Measurements from ENCODE around the gene KDM3A. TPM values are rescaled to one million over a fixed set of nuclear protein-coding genes. Genes with fewer than 3 reads are reported as not detected.

Gene KDM3A
- polyA plus RNA-seq, 3 donors: 53.1 to 60.8 (median 55.0) TPM

DNA sequence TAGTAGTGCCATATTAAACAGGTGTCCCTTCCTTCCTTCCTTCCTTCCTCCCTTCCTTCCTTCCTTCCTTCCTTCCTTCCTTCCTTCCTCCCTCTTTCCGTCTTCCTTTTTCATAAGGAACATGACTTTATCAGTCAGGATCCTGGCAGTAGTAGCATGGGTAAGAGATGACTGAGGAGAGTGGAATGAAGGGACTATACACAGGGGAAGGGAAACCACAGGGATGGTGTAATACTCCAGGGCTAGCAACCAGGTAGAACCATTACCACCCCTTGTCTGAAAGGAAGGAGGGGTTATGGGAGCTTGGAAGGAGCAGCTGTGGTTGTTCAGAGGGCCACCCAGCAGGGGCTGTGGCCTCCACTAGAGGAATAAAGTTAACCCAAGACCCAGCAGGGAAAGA lies 23.2 kb upstream of the KDM3A start:
- no peak for DNase-seq

DNA sequence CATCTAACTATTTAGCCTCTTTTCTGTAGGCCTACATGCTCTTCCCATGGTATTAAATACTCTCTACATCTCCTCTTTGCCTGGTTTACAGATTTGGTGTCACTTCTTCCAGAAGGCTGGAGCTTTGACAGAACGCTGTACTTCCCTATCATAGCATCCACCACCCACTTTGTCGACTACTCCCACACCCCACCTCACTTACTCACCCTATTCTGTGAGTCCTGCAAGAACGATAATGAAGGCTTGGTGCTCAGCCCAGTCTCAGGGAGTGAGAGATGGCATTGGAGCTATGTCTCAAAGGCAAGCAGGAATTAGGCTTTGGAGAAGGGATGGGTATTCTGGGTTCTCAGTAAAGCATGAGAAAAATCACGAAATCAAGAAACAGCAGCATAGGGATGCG lies 20.3 kb upstream of the KDM3A start:
- DNase-seq: no peak

DNA sequence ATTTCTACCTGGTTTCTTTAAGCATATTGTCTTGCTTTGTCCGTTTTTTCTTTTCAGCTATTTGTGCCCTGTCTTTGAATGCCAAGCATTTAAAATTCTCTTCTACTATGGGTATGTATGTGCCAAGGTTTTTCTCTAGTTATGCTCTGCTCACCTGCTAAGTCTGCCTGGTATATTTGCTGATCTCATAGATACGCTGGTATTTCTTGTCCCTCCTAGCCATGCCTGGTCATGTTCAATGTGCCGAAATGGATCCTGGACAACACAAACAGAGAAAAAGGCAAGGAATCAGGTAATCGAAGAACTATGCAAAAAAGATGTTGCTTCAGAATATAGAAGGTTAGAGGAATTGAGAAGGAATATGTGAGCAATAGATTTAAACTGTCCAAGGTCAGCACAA lies 14.9 kb upstream of the KDM3A start:
- no peak for DNase-seq

DNA sequence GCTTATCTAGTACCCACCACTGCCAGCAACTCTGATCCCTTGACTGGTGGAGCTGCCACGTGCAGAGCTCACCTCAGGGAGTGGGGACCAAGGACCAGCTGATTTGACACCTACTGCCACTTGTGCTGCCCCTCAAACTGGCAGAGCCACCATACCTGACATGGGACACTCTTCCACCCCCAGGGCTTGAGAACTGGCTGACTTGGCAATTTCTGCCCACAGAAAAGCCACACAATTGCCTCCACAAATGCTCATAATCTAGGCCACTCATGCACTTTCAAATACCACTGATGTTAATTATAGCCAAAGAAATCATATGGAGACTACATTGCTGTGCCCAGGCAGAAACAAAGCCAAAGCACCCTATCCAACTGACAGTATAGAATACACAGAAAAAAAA lies 11.8 kb upstream of the KDM3A start:
- no peak for DNase-seq

DNA sequence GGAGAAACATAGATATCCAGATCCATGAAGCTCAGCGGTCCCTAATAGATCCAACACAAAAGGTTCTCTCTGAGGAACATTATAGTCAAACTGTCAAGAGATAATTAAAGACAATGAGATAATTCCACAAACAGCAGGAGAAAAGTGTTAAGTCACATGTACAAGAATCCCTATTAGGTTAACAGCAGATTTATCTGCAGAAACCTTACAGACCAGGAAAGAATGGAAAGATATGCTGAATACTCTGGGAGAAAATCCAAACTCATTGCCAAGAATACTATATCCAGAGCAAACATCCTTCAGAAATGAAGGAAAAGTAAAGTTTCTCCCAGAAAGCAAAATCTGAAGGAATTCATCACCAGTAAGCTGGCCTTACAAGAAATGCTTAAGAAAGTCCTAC lies 10.8 kb upstream of the KDM3A start:
- no peak for DNase-seq

DNA sequence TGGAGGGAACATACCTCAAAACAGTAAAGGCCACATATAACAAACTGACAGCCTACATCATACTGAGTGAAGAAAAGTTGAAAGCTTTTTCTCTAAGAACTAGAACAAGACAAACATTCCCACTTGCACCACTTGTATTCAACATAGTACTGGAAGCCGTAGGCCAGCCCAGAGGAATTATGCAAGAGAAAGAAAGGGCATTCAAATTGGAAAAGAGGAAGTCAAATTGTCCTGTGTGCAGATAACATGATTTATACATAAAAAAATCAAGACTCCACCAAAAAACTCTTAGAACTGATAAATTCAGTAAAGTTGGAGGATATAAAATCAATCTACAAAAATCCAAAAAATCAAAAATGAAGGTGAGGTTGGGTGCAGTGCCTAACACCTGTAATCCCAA lies 8.0 kb upstream of the KDM3A start:
- no peak for DNase-seq

DNA sequence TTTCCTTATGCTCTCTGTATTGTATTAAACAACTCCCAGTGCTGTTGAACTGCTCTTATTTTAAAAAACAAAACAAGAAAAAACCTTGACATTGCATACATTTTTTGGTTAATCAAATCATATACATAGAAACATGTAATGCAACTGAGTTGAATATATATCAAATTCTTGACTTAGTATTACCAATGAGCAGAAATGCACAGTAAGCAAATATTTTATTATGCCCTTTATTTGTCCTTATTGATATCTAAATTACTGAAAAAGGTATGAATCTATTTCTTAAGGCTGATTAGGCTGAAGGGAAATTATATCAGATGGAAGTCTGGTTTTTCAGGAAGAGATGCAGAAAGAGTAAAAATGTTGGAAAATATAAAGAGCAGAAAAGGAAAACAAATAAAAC lies 6.9 kb upstream of the KDM3A start:
- no peak for DNase-seq

DNA sequence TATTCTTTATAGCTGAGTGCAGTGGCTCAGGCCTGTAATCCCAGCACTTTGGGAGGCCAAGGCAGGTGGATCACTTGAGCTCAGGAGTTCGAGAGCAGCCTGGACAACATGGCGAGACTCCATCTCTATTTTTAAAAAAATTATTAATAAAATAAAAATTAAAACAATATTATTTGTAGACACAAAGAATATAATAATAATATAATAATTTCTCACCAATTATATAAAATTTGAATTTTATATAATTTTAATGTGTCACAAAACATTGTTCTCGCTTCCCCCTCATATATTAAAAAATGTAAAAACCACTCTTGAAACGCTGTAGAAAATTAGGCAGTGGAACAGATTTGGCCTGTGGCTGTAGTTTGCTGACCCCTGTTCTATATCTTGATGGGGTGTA lies 5.6 kb upstream of the KDM3A start:
- DNase-seq: no peak

DNA sequence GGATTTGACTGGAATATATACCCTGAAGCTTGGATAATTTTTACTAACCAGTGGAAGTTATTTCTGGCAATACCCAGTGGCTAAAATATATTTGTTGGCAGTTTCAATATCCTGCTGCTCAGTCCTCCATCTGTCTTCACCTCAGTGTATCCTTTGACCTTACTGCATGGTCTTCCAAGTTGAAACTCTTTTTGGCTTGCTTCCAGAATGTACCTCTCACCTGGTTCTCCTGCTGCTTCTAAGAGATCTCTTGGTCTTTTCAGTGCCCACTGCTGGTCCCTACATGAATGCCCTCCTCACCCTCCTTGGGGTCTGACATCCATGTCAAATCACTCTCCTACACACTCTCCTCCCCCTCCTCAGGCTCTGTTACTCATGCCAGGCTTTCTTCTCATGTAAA lies 4.8 kb upstream of the KDM3A start:
- DNase-seq: no peak

DNA sequence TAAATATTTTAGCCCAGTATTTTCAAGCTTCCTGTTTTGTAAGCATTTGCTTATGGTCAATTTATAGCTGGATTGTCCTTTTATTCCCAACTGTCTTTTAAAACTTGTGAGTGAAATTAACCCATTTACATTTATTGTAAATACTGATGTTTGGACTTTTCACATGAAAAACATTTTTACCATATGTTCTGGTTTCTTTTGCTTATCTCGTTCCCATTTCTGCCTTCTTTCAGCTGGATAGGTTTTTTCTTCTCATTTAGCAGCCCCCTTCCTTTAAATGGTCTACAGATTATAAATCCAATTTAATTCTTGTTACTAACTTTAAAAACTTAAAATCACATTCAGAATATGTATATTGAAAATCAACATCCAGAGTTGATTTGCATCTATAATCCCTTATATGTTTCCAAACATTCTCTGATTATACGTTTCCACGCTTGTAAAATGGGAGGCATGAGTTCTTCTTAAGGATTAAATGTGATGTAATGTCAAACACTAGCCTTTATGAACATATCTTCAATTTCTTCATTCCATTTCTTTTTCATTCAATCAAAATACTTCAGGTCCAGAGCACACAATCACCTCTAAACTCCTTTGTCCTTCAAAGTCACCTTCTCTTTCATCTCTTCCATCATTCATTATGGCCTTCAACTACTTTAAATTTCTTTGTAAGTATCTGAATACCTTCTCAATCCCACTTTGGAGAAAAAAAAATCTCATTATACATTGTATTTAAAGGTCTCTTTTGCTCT lies 1.1 kb upstream of the KDM3A start:
- DNase-seq: no peak

DNA sequence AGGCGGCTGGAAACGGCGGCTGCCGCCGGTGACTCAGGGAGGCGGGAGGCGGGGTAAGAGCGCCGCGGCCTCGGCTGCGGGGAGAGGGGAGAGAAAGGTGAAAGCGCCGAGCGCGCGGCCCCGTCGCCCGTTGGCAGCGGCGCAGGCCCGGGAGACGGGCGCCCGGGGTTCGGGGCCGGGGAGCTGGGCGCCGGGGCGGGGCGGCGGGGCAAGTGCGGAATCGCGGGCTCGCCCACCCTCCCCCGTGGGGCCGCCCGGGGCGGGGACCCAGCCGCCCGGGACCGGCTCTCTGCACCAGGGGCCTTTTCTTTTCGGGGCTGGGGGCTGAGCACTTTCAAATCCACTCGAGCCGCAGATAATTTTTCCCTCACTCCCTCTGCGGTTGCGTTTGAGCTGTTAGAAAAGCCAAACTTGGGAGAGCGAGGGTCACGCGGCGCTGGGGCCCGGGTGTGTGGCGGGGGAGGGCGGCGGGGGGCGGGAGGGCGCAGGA lies 266 bp downstream of the KDM3A start:
- no peak for DNase-seq

DNA sequence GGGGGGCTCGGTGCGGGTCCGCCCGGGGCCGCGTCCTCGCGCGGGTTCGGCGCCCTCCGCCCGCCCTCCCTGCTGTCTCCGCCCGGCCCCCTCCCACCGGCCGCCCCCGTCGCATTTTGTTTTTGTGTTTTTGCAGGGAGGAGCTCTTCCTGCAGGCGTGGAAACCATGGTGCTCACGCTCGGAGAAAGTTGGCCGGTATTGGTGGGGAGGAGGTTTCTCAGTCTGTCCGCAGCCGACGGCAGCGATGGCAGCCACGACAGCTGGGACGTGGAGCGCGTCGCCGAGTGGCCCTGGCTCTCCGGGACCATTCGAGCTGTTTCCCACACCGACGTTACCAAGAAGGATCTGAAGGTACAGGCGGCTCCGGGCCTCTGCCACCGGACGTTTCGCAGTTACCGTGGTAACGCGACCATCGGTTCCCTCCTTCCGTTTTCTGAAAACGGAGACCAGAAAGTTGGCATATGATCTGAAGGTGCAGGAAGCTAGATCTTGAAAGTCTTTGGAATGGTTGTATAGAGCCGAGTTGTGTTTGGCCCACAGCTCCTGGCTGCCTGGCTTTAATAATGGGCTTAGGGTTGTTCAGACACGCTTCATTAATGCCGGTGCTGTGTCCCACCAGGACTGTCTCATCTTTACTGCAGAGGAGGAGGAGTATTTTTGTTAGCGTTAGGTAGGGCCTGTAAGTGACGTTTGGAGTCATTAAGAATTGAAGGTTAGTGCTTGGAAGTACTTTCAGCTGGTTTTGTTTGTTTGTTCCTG lies 891 bp downstream of the KDM3A start:
- peak; percentile 51 for DNase-seq

DNA sequence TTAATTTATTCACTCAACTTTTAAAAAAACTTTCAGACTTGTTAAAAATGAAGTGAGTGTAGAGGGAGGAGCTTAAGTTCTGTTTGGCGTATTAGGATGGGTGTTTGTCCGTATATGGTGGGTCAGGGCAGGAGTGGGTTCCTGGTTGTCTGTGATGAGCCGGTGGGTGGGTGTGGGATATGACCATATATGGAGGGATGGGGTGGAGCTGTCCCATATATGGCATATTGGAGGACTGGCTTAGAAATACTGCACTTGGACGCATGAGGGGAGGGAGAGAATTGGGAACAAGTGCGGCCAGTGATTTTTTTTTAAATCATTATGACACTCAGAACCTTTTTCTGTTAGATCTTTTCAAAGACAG lies 1.5 kb downstream of the KDM3A start:
- peak; percentile 87 for DNase-seq

DNA sequence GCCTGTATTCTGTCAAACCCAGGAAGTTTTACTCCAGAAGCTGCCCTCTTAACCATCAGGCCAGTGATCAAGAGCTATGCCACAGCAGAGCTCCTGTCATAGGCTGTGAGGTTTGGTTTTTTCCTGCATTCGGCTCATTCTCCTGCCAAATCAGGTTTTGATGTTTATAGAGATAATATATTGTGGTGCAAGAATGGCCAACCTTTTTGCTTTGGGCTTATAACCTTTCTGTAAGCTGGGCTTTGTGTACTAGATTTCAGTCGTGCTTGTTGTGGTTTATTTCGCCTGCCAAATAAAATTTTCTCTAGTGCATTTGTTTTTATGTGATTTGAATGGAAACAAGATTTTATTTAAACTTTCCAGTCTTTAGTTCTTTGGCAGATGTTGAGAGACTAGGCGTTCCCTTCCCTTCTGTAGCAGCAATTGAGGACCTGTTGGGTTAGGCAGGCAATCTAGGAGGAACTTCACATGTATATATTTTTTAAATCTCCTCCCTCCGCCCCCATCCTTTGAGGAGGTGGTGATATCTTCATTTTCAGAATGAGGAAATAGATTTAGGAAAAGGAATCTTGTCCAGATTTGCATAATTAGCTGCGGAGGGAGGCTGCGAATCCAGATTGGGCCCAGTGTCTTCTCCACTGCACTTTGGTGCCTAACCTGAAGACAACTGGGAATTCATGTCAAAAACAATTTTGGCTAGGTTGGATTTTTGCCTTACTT lies 2.6 kb downstream of the KDM3A start:
- DNase-seq: no peak

DNA sequence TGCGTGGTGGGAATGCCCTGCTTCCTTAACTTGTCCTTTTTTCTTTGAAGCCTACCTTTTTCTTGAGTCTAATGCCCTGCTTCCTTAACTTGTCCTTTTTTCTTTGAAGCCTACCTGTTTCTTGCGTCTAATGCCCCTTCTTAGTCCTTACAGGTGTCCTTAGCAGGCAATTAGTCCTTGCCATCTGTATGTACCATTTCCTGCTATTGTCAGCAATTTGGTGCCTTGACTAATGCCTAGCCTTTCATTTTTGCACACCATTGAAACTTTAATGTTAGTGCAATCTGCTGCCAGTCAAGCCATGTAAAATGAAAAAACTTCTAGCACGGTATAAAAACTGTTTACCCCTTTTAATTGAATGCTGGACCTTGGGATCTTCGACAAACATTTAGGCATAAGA lies 4.3 kb downstream of the KDM3A start:
- DNase-seq: no peak

DNA sequence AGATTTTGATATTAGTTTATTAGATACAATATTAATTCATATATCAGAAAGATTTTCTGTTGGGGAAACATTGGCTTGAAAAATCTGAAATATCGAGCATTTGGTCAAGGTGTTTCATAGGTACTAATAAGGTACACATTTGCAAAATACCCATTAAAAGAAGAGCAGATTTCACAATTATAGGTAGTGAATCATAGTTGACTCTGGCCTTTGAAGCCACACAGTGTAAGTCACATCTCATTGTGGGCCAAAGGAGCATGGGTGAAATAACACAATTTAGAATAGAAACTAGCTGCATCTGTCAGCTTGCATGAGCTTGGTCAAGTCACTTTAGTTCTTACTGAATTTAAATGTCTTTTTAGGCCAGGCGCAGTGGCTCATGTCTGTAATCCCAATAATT lies 4.9 kb downstream of the KDM3A start:
- DNase-seq: no peak

DNA sequence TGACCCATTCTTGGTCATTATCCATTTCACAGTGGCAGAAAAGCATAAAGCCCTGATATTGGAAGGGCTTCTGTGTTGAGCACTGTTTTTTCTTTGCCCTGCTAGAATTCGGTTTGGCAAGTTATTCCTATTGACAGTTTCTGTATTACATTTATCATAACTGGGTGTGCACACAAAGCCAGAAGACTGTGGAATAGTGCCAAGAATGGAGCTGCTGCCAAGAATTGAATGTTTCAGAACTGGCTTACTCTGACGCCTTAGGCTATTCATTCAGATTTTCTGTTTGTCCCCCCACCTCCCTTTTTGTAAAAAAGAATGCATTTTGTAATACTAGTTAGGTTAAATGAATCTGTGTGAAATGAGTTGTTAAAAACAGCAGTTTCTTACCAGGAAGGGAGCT lies 12.7 kb downstream of the KDM3A start:
- peak; percentile 9 for DNase-seq

DNA sequence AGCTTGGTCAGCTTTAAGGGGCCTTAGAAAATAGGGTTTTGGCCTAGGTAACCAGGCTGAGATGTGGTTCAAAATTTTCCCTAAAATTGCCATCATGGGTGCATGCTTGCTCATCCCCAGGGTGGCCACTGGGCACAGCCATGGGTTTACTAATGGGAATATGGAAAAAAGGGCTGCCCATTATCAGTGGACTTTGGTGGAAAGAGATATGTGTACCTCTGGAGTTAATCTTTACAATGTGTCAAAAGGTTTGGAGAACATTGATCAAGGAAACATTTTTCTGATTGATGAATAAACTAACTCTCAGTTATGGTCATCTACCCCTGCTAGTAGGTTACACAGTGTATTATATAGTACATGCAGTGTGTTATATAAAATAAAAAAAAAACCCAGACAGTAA lies 13.1 kb downstream of the KDM3A start:
- no peak for DNase-seq

DNA sequence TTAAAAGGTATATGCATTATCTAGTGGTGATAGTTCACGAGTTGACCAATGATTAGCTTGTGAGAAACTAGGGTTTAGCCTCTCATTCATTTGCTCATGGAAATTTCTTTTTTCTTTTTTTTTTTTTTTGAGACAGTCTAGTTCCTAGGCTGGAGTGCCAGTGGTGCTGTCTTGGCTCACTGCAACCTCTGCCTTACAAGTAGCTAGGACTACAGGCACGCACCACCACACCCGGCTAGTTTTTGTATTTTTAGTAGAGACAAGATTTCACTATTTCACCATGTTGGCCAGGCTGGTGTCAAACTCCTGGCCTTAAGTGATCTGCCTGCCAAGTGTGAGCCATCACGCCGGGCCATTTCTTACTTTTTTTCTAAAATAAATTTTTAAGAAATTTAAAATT lies 14.0 kb downstream of the KDM3A start:
- DNase-seq: no peak

DNA sequence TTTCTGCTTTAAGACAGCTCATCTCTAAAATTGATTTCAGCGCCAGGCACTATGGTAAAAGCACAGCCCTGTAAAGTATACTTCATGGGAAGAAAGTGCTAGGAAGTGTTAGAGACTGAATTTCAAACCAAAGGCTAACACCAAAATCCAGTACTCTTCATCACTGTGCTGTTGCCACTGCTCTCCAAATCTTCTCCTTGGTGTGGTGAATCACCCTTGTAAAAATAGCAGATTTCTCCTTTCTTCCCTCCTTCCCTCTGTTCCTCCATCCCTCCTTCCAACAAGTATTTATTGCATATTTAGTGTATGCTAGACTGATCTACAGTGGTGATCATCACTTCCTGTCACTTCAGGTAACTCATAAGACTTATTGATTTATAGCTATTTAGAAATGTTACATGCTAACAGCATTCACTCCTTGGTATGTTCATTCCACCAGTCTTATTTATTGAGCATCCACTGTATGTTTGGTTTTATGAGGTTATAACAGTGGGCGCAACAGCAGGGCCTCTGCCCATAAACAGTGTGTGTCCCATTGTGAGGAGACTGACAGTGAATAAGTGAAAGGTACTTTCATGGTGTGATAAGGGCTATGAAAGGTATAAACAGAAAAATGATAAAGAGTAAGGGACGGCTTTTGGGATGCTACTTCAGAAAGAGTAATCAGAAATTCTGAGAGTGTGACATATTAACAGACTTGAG lies 20.0 kb downstream of the KDM3A start:
- DNase-seq: no peak

DNA sequence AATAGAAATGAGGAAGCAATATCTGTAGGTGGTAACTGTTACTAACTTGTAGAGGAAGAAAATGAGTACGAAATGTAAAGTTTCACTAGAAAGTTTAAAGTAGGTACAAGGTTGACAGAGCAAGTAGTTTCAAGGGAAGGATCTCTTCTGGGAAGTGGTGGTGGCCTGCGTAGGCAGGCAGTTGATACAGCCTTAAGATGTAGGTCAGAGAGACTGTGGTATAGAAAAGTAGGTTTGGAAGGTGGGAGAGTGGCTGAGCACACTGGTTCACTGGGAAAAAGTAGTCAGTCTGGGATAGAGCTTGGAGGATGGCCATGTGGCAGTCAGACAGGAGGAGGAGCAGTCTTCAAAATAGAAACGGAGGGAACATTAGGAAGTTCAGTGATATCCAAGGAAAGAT lies 23.5 kb downstream of the KDM3A start:
- no peak for DNase-seq

DNA sequence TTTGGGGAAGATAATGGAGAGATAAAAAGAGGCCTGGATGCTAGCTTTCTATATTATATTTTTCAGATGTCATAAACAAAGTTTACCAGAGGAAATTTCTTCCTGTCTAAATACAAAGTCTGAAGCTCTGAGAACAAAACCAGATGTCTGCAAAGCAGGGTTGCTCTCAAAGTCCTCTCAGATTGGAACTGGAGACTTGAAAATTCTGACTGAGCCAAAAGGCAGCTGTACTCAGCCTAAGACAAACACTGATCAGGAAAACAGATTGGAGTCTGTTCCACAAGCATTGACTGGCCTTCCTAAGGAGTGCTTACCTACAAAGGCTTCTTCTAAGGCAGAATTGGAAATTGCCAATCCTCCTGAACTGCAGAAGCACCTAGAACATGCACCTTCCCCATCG lies 25.1 kb downstream of the KDM3A start:
- DNase-seq: no peak

Measured in renal pelvis (tissue), 4 donors.